Stimulated activated CD8-positive, alpha-beta memory T cell treated with anti-CD3 and anti-CD28 coated beads, Interleukin-15, amount 100 ng/mL, for 24 hours (primary cell): ENCODE measurements around the gene ATP8A2.

Experiments used
- DNase-seq: peaks from one replicate; pipeline ENCODE4 v3.0.0-alpha.2; 2020; ENCODE audit warnings: low read depth

Gene ATP8A2

GRCh38 chr13:25882466-25883357 lies 510.9 kb downstream of the ATP8A2 start:
- no peak for DNase-seq

DNA sequence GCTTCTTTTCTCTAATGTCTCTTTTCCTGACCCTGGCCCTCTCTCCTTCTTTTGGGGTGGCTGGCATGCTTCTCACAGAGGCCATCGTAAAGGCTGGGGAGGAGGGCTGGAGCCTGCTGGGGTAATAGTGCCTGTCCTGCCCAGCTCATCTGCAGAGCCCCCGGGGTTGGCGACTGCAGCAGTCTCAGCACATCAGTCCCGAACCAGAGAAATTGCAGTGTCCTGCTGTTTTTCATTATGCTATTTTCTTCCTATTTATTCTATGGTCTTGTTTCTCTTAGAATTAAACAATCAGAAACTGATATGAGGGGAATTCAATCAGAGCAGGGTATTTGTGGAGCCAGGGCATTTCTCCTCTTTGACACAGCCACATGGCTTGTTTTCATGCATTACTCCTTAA lies 513.6 kb downstream of the ATP8A2 start:
- DNase-seq: no peak

DNA sequence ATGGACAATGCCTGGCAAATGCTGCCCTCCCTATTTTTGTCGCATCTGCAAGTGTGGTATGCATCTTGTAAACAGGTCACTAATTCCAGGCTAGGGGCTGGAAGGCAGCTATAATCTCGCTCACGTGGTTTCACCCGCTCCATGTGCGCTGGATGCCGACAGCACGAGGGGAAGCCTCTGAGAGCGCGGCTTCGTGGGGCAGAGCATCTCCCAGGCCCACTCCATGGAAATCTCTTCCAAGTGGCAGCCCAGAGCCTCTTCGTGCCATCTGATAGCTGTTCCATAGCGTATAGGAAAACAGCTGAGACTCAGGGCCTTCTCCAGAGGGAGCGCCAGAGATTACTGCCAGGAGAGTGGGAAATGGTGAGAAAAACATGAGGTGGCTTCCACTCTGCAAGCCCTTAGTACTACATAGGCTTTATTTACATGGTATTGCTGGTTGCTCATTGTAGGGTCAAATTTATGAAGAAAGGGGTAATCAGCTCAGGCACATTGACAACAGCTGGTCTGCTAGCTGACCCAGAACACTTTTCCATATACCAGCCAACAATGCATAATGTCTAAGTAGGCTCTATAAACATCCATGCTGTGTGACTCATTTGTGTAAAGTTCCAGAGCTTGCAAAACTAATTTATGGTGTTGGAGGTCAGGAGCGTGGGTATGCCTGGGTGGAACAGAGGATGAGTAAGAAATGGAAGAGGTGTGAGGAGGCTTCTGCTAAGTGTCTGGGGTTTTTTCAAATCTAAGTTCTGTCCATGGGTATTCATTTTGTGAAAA lies 514.9 kb downstream of the ATP8A2 start:
- no peak for DNase-seq

- no peak for DNase-seq
Measured at GRCh38 chr13:25887962-25888655, 516.3 kb downstream of the ATP8A2 start.

GRCh38 chr13:25890671-25891212 lies 519.0 kb downstream of the ATP8A2 start:
- DNase-seq: no peak

GRCh38 chr13:25898991-25899390 lies 527.2 kb downstream of the ATP8A2 start:
- no peak for DNase-seq

- DNase-seq: no peak
Measured at GRCh38 chr13:25899464-25899863, 527.7 kb downstream of the ATP8A2 start.

DNA sequence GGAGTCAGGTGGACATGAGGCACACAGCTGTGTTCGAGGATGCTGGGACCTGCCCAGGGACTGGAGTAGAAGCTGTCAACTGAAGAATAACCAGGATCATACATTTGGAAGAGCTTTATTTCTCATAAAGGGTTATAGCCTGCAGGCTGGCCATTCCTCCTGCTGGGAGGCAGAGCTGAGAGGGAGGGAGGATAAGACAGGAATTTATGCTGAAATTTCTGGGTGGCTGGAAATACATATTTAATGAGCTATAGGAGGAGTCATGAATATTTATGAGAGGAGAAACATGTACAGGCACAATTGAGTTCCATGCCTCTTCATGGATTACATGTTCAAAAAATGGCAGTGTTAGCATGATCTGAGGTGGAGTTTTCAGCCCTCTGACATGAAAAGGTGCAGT lies 528.2 kb downstream of the ATP8A2 start:
- no peak for DNase-seq

DNA sequence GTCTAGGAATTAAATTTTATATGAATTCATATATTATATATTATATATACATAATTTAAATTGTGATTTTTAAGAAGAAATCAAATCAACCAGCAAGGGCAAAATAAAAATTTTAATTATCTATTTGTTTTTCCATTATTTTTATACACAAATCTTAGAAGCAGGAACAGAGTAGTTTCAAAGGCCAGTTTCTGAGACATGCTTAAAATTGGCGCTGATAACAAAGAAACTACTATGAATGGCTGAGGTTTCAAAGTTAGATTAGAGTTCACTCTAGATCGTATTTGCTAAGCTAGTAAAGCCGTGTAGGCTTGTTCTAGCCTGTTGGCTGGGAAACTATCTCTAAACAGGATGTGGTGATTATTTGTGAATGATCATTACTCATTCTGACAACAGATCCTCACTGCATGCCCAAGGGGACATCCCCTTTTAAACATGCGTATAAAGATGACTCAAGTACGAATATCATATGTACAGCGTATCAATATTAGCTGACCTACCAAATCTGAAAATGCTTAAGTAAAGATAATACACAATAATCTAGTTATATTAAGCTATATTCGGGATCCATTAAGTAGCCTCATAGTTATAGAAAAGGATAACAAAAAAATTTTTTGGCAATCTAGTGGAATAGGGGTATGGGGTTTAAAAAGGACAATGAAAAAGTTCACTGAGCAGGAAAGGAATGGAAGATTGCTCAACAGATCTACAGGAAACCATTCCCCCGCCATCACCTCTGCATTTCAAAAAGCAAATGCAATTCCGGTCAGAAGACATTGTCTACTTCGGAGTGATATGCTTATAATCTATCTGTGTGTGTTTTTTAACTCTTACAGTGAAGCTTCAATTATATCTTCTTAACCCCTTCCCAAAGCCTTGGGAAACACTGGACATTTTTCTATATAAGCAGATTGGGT lies 529.9 kb downstream of the ATP8A2 start:
- DNase-seq: no peak

- no peak for DNase-seq
Measured at GRCh38 chr13:25902455-25902854, 530.7 kb downstream of the ATP8A2 start.

DNA sequence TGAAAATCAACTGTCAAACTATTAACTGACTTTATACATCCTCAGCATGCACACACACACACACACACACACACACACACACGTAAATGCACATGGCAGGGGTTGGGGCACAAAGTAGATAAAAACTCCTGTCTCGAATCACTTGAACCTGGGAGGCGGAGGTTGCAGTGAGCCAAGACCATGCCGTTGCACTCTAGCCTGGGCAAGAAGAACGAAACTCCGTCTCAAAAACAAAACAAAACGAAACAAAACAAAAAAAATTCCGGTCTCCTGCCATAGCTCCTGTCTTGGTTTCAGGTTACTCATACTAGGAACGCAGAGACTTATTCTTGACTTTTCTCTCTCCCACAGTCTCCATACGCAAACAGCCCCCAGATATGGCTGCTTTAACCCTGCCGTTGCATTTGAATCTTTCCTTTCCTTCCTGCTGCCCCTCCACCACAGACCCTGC lies 531.1 kb downstream of the ATP8A2 start:
- no peak for DNase-seq

- DNase-seq: no peak
Measured at GRCh38 chr13:25904830-25905229, 533.1 kb downstream of the ATP8A2 start.

DNA sequence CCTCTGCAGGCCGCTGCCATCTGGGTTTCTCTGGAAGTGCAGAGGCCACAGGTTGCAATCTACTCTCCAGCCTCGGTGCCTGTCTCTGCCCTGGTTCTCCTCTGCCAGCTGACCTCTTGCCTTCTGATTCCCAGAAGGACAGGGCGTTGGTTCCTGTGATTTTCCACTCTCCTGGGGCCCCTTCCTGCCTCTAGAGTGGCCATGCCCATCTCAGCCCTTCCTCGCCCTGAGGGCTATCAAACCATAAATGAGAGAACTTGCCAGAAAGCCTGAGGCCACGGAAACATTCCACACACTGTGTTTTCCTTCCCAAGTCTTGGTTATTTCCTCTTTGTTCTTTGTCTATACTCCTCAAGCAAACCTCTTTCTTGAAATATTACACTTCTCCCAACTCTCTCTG lies 533.8 kb downstream of the ATP8A2 start:
- DNase-seq: no peak

DNA sequence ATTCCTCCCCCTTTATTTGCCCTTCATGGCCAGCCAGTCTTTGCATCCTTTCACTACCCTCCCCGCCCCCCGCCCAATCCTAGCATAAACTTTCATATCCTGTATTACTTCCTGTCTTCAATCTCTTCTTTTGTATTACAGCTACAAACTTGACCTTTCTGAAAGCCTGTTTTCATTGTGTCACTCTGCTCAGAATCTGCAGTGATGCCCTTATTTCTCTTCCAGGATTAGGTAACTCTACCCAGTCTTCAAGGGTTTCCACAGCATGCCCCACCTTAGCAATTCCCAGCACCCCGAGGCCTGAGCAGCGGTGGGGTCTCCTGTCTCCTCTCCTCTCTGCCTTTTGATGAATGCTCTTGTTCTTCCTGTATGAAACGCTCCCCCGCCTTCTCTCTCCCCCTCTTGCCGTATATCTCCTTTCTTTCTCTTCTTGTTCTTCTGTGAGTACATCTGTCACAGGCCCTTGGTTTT lies 534.5 kb downstream of the ATP8A2 start:
- no peak for DNase-seq

GRCh38 chr13:25908366-25908765 lies 536.6 kb downstream of the ATP8A2 start:
- DNase-seq: no peak

DNA sequence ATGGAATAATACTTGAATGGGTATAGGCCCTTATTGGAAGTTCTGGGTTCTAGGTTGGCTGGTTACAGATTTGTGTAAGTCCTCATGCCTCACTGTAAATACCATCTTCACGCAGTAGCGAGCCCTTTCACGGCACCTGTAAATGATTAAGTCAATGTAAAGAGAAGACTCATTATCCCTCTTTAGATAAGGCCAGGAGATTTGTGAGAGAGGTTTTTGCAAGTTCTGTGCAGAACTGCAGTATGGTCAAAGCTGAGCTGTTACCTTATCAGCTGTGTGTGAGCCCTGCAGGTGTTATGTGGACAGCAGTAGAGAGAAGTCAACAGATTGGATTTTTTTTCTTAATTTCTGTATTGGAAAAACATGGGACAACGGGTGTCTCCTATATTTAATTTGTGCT lies 538.5 kb downstream of the ATP8A2 start:
- DNase-seq: no peak

GRCh38 chr13:25910991-25911419 lies 539.2 kb downstream of the ATP8A2 start:
- no peak for DNase-seq

DNA sequence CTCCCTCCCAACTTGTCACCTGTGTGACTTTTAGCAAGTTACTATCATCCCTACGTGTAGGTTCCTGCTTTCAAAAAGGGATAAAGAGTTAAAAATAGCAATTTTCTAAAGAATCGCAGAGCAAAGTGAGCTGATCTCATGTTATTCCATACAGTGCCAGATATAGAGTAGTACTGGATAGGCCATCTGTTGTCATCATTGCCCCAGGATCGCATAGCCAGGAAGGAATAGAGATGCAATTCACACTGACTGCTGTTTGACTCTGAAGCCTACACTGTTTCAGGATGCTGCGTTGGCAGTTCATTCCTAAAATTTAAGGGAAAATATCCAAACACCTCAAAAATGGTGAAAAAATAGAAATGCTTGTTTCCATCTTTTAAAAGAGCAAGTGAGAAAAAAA lies 541.2 kb downstream of the ATP8A2 start:
- no peak for DNase-seq

- DNase-seq: no peak
Measured at GRCh38 chr13:25915840-25916518, 544.2 kb downstream of the ATP8A2 start.

DNA sequence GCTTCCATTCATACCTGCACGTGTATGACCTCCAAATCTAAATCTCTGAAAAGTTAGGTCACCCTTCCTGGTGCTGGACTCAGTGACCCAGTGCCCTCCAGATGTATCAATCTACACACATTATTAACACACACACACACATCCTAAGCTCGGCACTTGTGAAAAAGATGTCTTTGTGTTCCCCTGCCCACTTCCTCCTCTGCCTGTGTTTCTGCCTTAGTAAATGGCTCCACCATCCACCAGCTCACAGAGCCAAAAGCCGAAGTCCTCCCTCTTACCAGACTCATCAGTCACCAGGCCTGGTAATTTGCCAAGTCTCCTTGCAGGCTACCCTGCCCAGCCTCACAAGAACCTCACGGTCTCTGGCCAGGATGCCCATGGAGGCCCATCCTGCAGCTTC lies 548.5 kb downstream of the ATP8A2 start:
- no peak for DNase-seq
